Neutrophil (primary cell): ENCODE measurements around the gene CCDC102B.

Source experiments
- H3K27ac ChIP-seq: fragments of 200-600 bp; sonication (generic); 2 replicates; pipeline ENCODE4 v1.5.1; 2016; ENCODE audit warnings: mild to moderate bottlenecking, moderate library complexity
- H3K27me3 ChIP-seq: fragments of 200-600 bp; sonication (generic); 2 replicates; pipeline ENCODE4 v1.6.0; 2016; ENCODE audit warnings: mild to moderate bottlenecking
- H3K36me3 ChIP-seq: fragments of 200-600 bp; sonication (generic); 2 replicates; pipeline ENCODE4 v1.5.1; 2017
- H3K4me1 ChIP-seq, 2 experiments: fragments of 200-600 bp in 1 of 2; sonication (generic) in 1 of 2; 1 replicate in 1 of 2; 2 replicates in 1 of 2; pipeline versions ENCODE4 v1.5.1 to v1.6.1; 2013 to 2016; ENCODE audit warnings: low read depth in 1 of 2, low read length in 1 of 2, mild to moderate bottlenecking in 1 of 2, moderate library complexity in 1 of 2; ENCODE audit not compliant: control insufficient read depth in 1 of 2, insufficient read depth in 1 of 2
- H3K4me3 ChIP-seq, 2 experiments: fragments of 200-600 bp in 1 of 2; sonication (generic) in 1 of 2; 1 replicate in 1 of 2; 2 replicates in 1 of 2; pipeline ENCODE4 v1.5.1; 2013 to 2016; ENCODE audit warnings: low read depth in 1 of 2, low read length in 1 of 2, mild to moderate bottlenecking in 1 of 2, moderate library complexity in 1 of 2
- H3K9me3 ChIP-seq: fragments of 200-600 bp; sonication (generic); 2 replicates; pipeline ENCODE4 v1.5.1; 2016
- CTCF ChIP-seq: fragments of 200-600 bp; sonication (generic); IDR thresholded peaks from 2 replicates; pipeline ENCODE4 v1.5.1; 2016; ENCODE audit warnings: antibody characterized with exemption

The CCDC102B gene

GRCh38 chr18:68830256-68831045 is 32.6 kb downstream of the CCDC102B start:
- Histone ChIP-seq H3K4me1 (no peaks in the 10 kb centered on the region), H3K4me3 (no peak overlapping the region), H3K36me3 (no peaks in the 10 kb centered on the region), H3K27me3 (no peaks in the 10 kb centered on the region), H3K9me3 (no peaks in the 10 kb centered on the region), H3K27ac (no peak overlapping the region)
- no peak for TF ChIP-seq CTCF

- Histone ChIP-seq H3K4me1 (no peaks in the 10 kb centered on the region), H3K9me3 (no peaks in the 10 kb centered on the region), H3K27me3 (no peaks in the 10 kb centered on the region), H3K27ac (no peak overlapping the region), H3K36me3 (no peaks in the 10 kb centered on the region), H3K4me3 (no peak overlapping the region)
- TF ChIP-seq CTCF: no peak
Observed at GRCh38 chr18:68833756-68834155, 35.9 kb downstream of the CCDC102B start.

DNA sequence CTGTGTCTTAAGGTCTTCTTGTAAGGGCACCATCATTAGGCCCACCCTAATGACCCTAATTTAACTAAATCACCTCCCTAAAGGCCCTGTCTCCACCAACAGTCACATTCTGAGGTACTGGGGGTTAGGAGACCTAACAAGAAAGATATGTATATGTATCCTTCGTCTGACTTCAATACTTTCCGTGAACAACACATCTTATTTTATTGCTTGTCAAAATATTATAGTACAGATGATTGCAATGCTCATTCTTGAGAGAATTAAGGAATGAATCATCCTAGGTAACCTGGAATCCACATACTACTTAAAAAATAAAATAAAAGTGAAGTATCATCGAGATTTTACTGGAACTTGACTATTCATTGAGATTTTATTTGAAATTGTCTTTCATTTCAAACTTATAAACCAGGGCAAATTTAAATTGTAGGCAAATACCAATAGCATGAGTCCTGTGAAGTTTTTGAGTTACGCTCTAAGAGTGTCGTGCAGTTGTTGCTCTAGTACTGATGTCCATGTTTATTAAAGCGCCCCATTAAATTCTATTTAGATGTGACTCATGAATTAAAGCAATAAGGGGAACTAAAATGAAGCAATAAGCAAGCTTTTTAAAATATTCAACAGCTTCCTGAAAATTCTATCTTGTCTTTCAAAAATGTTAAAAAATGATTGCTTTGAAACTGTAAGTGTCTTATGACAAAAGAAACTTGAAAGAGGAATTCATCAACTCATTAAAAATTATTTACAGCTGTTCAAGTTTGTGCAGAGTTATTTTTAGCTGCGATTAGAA is 40.0 kb downstream of the CCDC102B start:
- no peaks in the 10 kb centered on the region for H3K9me3 ChIP-seq
- H3K27ac ChIP-seq: no peak overlapping the region
- no peaks in the 10 kb centered on the region for H3K27me3 ChIP-seq
- H3K4me1 ChIP-seq: peaks cover 0 to 6% of the 10 kb centered on the region in 2 experiments
- no peak overlapping the region for H3K4me3 ChIP-seq
- H3K36me3 ChIP-seq: no peaks in the 10 kb centered on the region
- no peak for TF ChIP-seq CTCF

GRCh38 chr18:68839701-68840100 is 41.8 kb downstream of the CCDC102B start:
- Histone ChIP-seq H3K27ac (no peak overlapping the region), H3K27me3 (no peaks in the 10 kb centered on the region), H3K36me3 (no peaks in the 10 kb centered on the region), H3K4me1 (peaks cover 0 to 6% of the 10 kb centered on the region in 2 experiments), H3K4me3 (no peak overlapping the region), H3K9me3 (no peaks in the 10 kb centered on the region)
- TF ChIP-seq CTCF: no peak

GRCh38 chr18:68840554-68841263 is 42.8 kb downstream of the CCDC102B start:
- Histone ChIP-seq H3K4me1 (peaks cover 0 to 6% of the 10 kb centered on the region in 2 experiments), H3K4me3 (no peak overlapping the region), H3K27ac (no peak overlapping the region), H3K9me3 (no peaks in the 10 kb centered on the region), H3K27me3 (no peaks in the 10 kb centered on the region), H3K36me3 (no peaks in the 10 kb centered on the region)
- no peak for TF ChIP-seq CTCF
